AG04450 (cell line): ENCODE measurements around the gene OPA3. TPM values are rescaled to one million over a fixed set of nuclear protein-coding genes. Genes with fewer than 3 reads are reported as not detected.
"Not testable (repeated sequence)": the region's sequence is repeated elsewhere in the genome, so short reads cannot be mapped to it uniquely, and the experiment has no call there.

ENCODE experiments used
- CTCF ChIA-PET: fragments of 300-600, 350-600 bp; formaldehyde crosslinking; extraction: SDS; loops from one replicate; lab custom pipeline; 2022; ENCODE audit warnings: antibody characterized with exemption, inconsistent platforms; lab: Charles Lee
- POLR2A ChIA-PET: fragments of 350-600 bp; formaldehyde crosslinking; extraction: SDS; loops from one replicate; lab custom pipeline; 2021; ENCODE audit warnings: antibody characterized with exemption, inconsistent platforms; lab: Yijun Ruan, JAX
- DNase-seq: peaks from one replicate; pipeline ENCODE4 v3.0.0-alpha.2; 2011; ENCODE audit warnings: low read depth, low spot score
- H3K27ac ChIP-seq: one replicate; pipeline ENCODE4 v1.5.1; 2012; ENCODE audit warnings: low read depth, low read length, control low read depth
- H3K27me3 ChIP-seq: one replicate; pipeline ENCODE4 v1.6.0; 2012; ENCODE audit warnings: low read length; ENCODE audit not compliant: control insufficient read depth, insufficient read depth
- H3K4me3 ChIP-seq: 2 replicates; pipeline ENCODE4 v1.5.1; 2011; ENCODE audit warnings: mild to moderate bottlenecking, low read depth, low read length, control low read depth
- H3K9me3 ChIP-seq: 2 replicates; pipeline ENCODE4 v1.5.1; 2012; ENCODE audit warnings: low read length; ENCODE audit not compliant: control insufficient read depth, insufficient read depth
- CTCF ChIP-seq: IDR thresholded peaks from 2 replicates; pipeline ENCODE4 v1.5.1; 2011; ENCODE audit warnings: low read depth, low read length, control low read depth, inconsistent platforms
- polyA plus RNA-seq: library from polyadenylated mRNA; depleted of rRNA; stranded (reverse); fragments of >200 nt; gene quantifications from 2 replicates; pipeline ENCODE4 v1.2.3, GENCODE V29; 2011

OPA3 gene
- polyA plus RNA-seq, 1 experiment: 12.2 TPM

GRCh38 chr19:45512881-45513483 is 71.6 kb downstream of the OPA3 start:
- H3K4me3 ChIP-seq: no peak overlapping the region
- H3K9me3 ChIP-seq: no peaks in the 10 kb centered on the region
- no peaks in the 10 kb centered on the region for H3K27me3 ChIP-seq
- no peak overlapping the region for H3K27ac ChIP-seq
- TF ChIP-seq CTCF: no peak
- POLR2A ChIA-PET: no interaction called here
- CTCF ChIA-PET: no interaction called here
- DNase-seq: no peak

GRCh38 chr19:45511074-45511473 is 73.5 kb downstream of the OPA3 start:
- H3K27ac ChIP-seq: no peak overlapping the region
- H3K9me3 ChIP-seq: no peaks in the 10 kb centered on the region; the same call in 1 of the 2 replicates
- ChIA-PET POLR2A (interaction anchor here (0.7 kb wide), 1 partner anchor 16 kb away, joined by 5 read pairs; no protein-coding TSS in a partner anchor), CTCF (interaction anchor here (0.5 to 0.6 kb wide), 2 partner anchors 21 to 886 kb away, joined by 6 to 10 read pairs; no protein-coding TSS in a partner anchor)
- no peak for DNase-seq
- H3K27me3 ChIP-seq: no peaks in the 10 kb centered on the region
- TF ChIP-seq CTCF: no peak
- no peak overlapping the region for H3K4me3 ChIP-seq

- CTCF ChIA-PET: interaction anchor here (0.7 kb wide), 1 partner anchor 182 kb away, joined by 6 read pairs; the partner anchor contains the start of gene QPCTL
- H3K27ac ChIP-seq, H3K9me3 ChIP-seq, DNase-seq, H3K4me3 ChIP-seq, POLR2A ChIA-PET, H3K27me3 ChIP-seq: not testable (repeated sequence)
These were observed 74.2 kb downstream of the OPA3 start for GRCh38 chr19:45510352-45510751.

GRCh38 chr19:45509692-45510015 is 74.9 kb downstream of the OPA3 start:
- no peaks in the 10 kb centered on the region; the same call in 1 of the 2 replicates for H3K9me3 ChIP-seq
- ChIA-PET POLR2A (interaction anchor here (0.7 kb wide), 1 partner anchor 31 kb away, joined by 3 read pairs; no protein-coding TSS in a partner anchor), CTCF (no interaction called here)
- no peaks in the 10 kb centered on the region for H3K27me3 ChIP-seq
- no peak for DNase-seq
- TF ChIP-seq CTCF: no peak
- peak overlapping the region; percentile 95 for H3K4me3 ChIP-seq
- H3K27ac ChIP-seq: peak overlapping the region; percentile 39

GRCh38 chr19:45508861-45509691 is 75.5 kb downstream of the OPA3 start:
- H3K9me3 ChIP-seq: no peaks in the 10 kb centered on the region; the same call in 1 of the 2 replicates
- DNase-seq: no peak
- peak overlapping the region; percentile 95 for H3K4me3 ChIP-seq
- no peak for TF ChIP-seq CTCF
- ChIA-PET POLR2A (interaction anchor here (0.5 to 1.6 kb wide), 4 partner anchors 18 to 263 kb away, joined by 3 to 5 read pairs (median 3); no protein-coding TSS in a partner anchor), CTCF (no interaction called here)
- no peaks in the 10 kb centered on the region for H3K27me3 ChIP-seq
- H3K27ac ChIP-seq: peak overlapping the region; percentile 68
